ENCODE measurements around the gene GET3.

The GET3 gene

DNA sequence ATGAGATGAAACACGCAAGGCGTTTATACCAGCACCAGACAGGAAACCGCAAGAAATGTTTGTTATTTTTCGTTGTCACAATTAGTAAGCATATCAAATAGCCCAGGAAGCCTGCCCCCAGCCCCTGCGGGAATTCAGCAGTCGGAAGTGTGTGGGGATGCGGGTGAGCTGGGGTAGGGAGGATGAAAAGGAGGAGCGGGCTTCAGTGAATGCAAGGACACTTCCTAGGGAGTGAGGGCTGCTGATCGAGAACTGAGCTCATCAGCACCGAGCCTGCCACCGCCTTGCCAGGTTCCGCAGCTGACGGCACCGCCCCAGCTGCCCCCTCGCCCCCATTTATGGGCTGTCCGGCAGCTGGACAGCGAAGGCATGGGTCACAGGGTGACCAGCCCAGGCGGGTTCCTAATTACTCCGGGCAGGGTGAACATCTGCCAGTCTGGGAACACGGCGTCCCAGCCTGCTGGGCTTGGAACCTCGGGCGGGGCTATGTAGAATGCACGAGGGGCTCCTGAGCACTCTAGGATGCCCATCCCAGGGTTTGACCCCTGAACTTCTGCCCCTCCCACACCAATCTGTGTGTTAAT lies 12.7 kb downstream of the GET3 start:
- TF ChIP-seq NFIC (IDR thresholded peaks at IDR 0.05) = no peak
- TF ChIP-seq MAX (IDR thresholded peaks at IDR 0.05) = no peak
- TF ChIP-seq YY1 (IDR thresholded peaks at IDR 0.05; ENCODE audit: low read depth) = no peak
- no peak for TF ChIP-seq CEBPB (IDR thresholded peaks at IDR 0.05)
- TF ChIP-seq ZBTB7A (IDR thresholded peaks at IDR 0.05; ENCODE audit: low read depth) = no peak
- no peak for TF ChIP-seq USF1 (IDR thresholded peaks at IDR 0.05)
- no peak for TF ChIP-seq CREB1 (IDR thresholded peaks at IDR 0.05; ENCODE audit: low read depth)
- TF ChIP-seq RAD21 (IDR thresholded peaks at IDR 0.05; ENCODE audit: low read depth) = no peak
- TF ChIP-seq EP300 (IDR thresholded peaks at IDR 0.05; ENCODE audit: borderline replicate concordance) = no peak
- TF ChIP-seq FOXM1 (IDR thresholded peaks at IDR 0.05; ENCODE audit: borderline replicate concordance, low read depth) = no peak
- TF ChIP-seq TCF12 (IDR thresholded peaks at IDR 0.05; ENCODE audit: low read depth) = no peak
- TF ChIP-seq TAF1 (IDR thresholded peaks at IDR 0.05; ENCODE audit: low read depth) = no peak
- no peak for TF ChIP-seq EGR1 (IDR thresholded peaks at IDR 0.05)
- no peak for TF ChIP-seq REST (IDR thresholded peaks at IDR 0.05; ENCODE audit: low read depth)
- TF ChIP-seq TEAD4 (IDR thresholded peaks at IDR 0.05) = no peak

- no peak for TF ChIP-seq CEBPB (IDR thresholded peaks at IDR 0.05)
- no peak for TF ChIP-seq USF1 (IDR thresholded peaks at IDR 0.05)
- TF ChIP-seq TAF1 (IDR thresholded peaks at IDR 0.05; ENCODE audit: low read depth) = no peak
- no peak for TF ChIP-seq CREB1 (IDR thresholded peaks at IDR 0.05; ENCODE audit: low read depth)
- no peak for TF ChIP-seq NFIC (IDR thresholded peaks at IDR 0.05)
- TF ChIP-seq TCF12 (IDR thresholded peaks at IDR 0.05; ENCODE audit: low read depth) = no peak
- no peak for TF ChIP-seq EP300 (IDR thresholded peaks at IDR 0.05; ENCODE audit: borderline replicate concordance)
- TF ChIP-seq YY1 (IDR thresholded peaks at IDR 0.05; ENCODE audit: low read depth) = no peak
- TF ChIP-seq TEAD4 (IDR thresholded peaks at IDR 0.05) = no peak
- TF ChIP-seq MAX (IDR thresholded peaks at IDR 0.05) = no peak
- TF ChIP-seq EGR1 (IDR thresholded peaks at IDR 0.05) = no peak
- TF ChIP-seq FOXM1 (IDR thresholded peaks at IDR 0.05; ENCODE audit: borderline replicate concordance, low read depth) = no peak
- no peak for TF ChIP-seq RAD21 (IDR thresholded peaks at IDR 0.05; ENCODE audit: low read depth)
- no peak for TF ChIP-seq REST (IDR thresholded peaks at IDR 0.05; ENCODE audit: low read depth)
- TF ChIP-seq ZBTB7A (IDR thresholded peaks at IDR 0.05; ENCODE audit: low read depth) = no peak
These were observed 13.6 kb downstream of the GET3 start for GRCh38 chr19:12750851-12751250.

DNA sequence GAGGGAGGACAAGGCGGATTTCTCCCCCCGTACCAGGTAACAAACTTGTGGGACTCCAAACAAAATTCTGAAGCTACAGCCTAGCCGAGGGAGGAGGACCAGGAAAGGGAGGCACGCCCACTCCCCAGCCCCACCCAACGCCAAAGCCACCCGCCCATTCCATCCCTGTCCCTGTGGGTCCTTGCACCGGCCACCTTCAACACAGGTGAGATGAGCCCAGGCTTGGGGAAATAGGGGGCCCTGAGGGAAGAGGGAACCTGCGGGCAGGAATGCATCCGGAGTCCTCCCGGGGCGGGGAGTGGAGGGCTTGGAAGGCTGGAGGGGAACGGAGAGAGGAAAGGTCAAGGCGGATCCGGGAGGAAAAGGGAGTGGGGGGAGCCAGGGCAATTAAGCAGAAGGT lies 14.3 kb downstream of the GET3 start, which contains the start of gene BEST2:
Gene BEST2, plus strand, starts transcription at position 157 of the 400 bp plus-strand sequence. CDS start 802 bp downstream, outside the sequence.
- TF ChIP-seq RAD21 (IDR thresholded peaks at IDR 0.05; ENCODE audit: low read depth) = no peak
- TF ChIP-seq USF1 (IDR thresholded peaks at IDR 0.05) = no peak
- TF ChIP-seq CEBPB (IDR thresholded peaks at IDR 0.05) = no peak
- TF ChIP-seq EP300 (IDR thresholded peaks at IDR 0.05; ENCODE audit: borderline replicate concordance) = no peak

DNA sequence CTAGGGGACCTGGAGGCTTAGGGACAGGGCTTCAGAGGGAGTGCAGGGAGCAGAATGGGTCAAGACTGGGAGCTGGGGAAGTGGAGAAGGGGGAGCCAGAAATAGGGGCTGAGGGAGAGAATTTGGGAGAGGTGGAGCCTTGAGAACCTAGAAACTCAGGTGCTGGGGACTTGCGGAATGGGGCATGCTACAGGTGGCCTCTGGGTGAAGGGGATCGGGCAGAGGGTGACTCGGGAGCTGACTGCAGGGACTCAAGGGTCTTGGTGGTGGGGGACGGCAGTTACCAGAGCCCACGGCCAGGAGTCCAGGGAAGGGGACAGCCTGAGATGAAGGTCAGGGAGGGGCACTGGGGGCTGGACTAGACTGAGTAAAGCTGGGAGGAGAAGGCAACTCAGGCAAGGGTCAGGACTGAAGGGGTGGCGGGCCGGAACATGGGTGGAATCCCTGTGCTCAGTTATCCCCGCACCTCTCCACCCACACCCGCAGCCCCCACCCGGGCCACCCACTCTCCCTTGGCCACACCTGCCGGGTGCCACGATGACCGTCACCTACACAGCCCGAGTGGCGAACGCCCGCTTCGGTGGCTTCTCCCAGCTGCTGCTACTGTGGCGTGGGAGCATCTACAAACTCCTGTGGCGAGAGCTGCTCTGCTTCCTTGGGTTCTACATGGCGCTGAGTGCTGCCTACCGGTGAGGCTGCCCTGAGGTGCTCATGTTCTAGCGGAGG lies 14.9 kb downstream of the GET3 start:
- TF ChIP-seq CREB1 (IDR thresholded peaks at IDR 0.05; ENCODE audit: low read depth) (no peak), YY1 (IDR thresholded peaks at IDR 0.05; ENCODE audit: low read depth) (no peak), REST (IDR thresholded peaks at IDR 0.05; ENCODE audit: low read depth) (no peak), EGR1 (IDR thresholded peaks at IDR 0.05) (no peak), ZBTB7A (IDR thresholded peaks at IDR 0.05; ENCODE audit: low read depth) (no peak), MAX (IDR thresholded peaks at IDR 0.05) (no peak), TCF12 (IDR thresholded peaks at IDR 0.05; ENCODE audit: low read depth) (no peak), NFIC (IDR thresholded peaks at IDR 0.05) (no peak), EP300 (IDR thresholded peaks at IDR 0.05; ENCODE audit: borderline replicate concordance) (no peak), CEBPB (IDR thresholded peaks at IDR 0.05) (no peak), TEAD4 (IDR thresholded peaks at IDR 0.05) (no peak), FOXM1 (IDR thresholded peaks at IDR 0.05; ENCODE audit: borderline replicate concordance, low read depth) (no peak), RAD21 (IDR thresholded peaks at IDR 0.05; ENCODE audit: low read depth) (no peak), USF1 (IDR thresholded peaks at IDR 0.05) (no peak), TAF1 (IDR thresholded peaks at IDR 0.05; ENCODE audit: low read depth) (no peak)
